PFSK-1 (cell line): ENCODE data around the gene FAM83B.

Source experiments
- FOXP2 ChIP-seq: optimal IDR thresholded peaks from 2 replicates; pipeline ENCODE3; 2011; ENCODE audit warnings: borderline replicate concordance, control low read depth, inconsistent platforms; ENCODE audit not compliant: insufficient read depth; ENCODE audit errors: extremely low read length, extremely low read depth
- POLR2AphosphoS5 ChIP-seq: IDR thresholded peaks from 2 replicates; pipeline ENCODE4 v1.6.1; 2012; ENCODE audit warnings: low read depth, mild to moderate bottlenecking, control low read depth, low read length, moderate library complexity
- REST ChIP-seq, 2 experiments: IDR thresholded peaks; 2 replicates each; pipeline versions ENCODE4 v1.6.1 to v1.8.0; 2011 to 2012; ENCODE audit warnings: low read depth in 2 of 2, low read length in 2 of 2, control low read depth in 1 of 2, inconsistent platforms in 1 of 2, mild to moderate bottlenecking in 1 of 2, moderate library complexity in 1 of 2; ENCODE audit not compliant: insufficient read depth in 1 of 2
- SIN3A ChIP-seq: IDR thresholded peaks from 2 replicates; pipeline ENCODE4 v1.6.1; 2012; ENCODE audit warnings: mild to moderate bottlenecking, low read length, moderate library complexity, borderline replicate concordance; ENCODE audit not compliant: insufficient read depth
- TAF1 ChIP-seq: IDR thresholded peaks from 2 replicates; pipeline ENCODE4 v1.6.1; 2012; ENCODE audit warnings: low read length, control low read depth, borderline replicate concordance; ENCODE audit not compliant: insufficient read depth

FAM83B gene

GRCh38 chr6:54899986-54900385, 53.4 kb downstream of the FAM83B start:
- TF ChIP-seq FOXP2 (no peak), POLR2AphosphoS5 (no peak), REST (IDR thresholded peaks at IDR 0.05; ENCODE audit: insufficient read depth in 1 of 2, low read depth in 2 of 2, low read length in 2 of 2) (no peak), TAF1 (no peak), SIN3A (no peak)

GRCh38 chr6:54900666-54901065, 54.1 kb downstream of the FAM83B start:
- no peak for TF ChIP-seq SIN3A
- TF ChIP-seq POLR2AphosphoS5, result no peak
- TF ChIP-seq REST (IDR thresholded peaks at IDR 0.05; ENCODE audit: insufficient read depth in 1 of 2, low read depth in 2 of 2, low read length in 2 of 2), result no peak
- no peak for TF ChIP-seq FOXP2
- TF ChIP-seq TAF1, result no peak

GRCh38 chr6:54903884-54904283, 57.3 kb downstream of the FAM83B start:
- TF ChIP-seq REST (IDR thresholded peaks at IDR 0.05; ENCODE audit: insufficient read depth in 1 of 2, low read depth in 2 of 2, low read length in 2 of 2) (no peak), POLR2AphosphoS5 (no peak), FOXP2 (no peak)

- TF ChIP-seq POLR2AphosphoS5 (no peak), SIN3A (no peak), FOXP2 (no peak), TAF1 (no peak), REST (IDR thresholded peaks at IDR 0.05; ENCODE audit: insufficient read depth in 1 of 2, low read depth in 2 of 2, low read length in 2 of 2) (no peak)
Observed at GRCh38 chr6:54907355-54907754, 60.8 kb downstream of the FAM83B start.

GRCh38 chr6:54909184-54909583, 62.6 kb downstream of the FAM83B start:
- TF ChIP-seq TAF1 (no peak), SIN3A (no peak), FOXP2 (no peak), POLR2AphosphoS5 (no peak), REST (IDR thresholded peaks at IDR 0.05; ENCODE audit: insufficient read depth in 1 of 2, low read depth in 2 of 2, low read length in 2 of 2) (no peak)
